ENCODE measurements around the gene SLC35F6. TPM values are rescaled to one million over a fixed set of nuclear protein-coding genes. Genes with fewer than 3 reads are reported as not detected.

Gene SLC35F6
- total and polyA plus RNA-seq, 2 donors (not counting 3 experiments of a cell fraction or from before 2014, with no cell fraction given): 34.6 to 39.8 TPM

GRCh38 chr2:26745609-26746327 lies 18.3 kb upstream of the SLC35F6 start:
- H3K27me3 ChIP-seq (ENCODE audit: control insufficient read depth in 2 of 2, insufficient read depth in 2 of 2, low read length in 2 of 2): no peaks in the 10 kb centered on the region
- no peak overlapping the region for H3K27ac ChIP-seq (ENCODE audit: insufficient read depth, low read depth, low read length)
- no peak overlapping the region for H2AFZ ChIP-seq (ENCODE audit: low read depth, low read length)
- dilution Hi-C loops (cut with MboI; ENCODE audit: extremely low pct_ligation_motif_present, low sequenced_read_pairs) (no loop called here), intact Hi-C loops (cut with micrococcal nuclease) (loop anchor here (1.0 kb wide), 1 partner anchor 140 kb away; no protein-coding TSS in a partner anchor)
- peak; percentile 78 for FAIRE-seq
- no peaks in the 10 kb centered on the region for H3K36me3 ChIP-seq (ENCODE audit: control insufficient read depth in 2 of 2, extremely low read depth in 1 of 2, insufficient read depth in 2 of 2, low read length in 2 of 2)
- H3K4me2 ChIP-seq (ENCODE audit: insufficient read depth, low read length): no peak overlapping the region
- no peaks in the 10 kb centered on the region for H3K4me1 ChIP-seq (ENCODE audit: control insufficient read depth, extremely low read depth, insufficient read depth, low read length)
- no peaks in the 10 kb centered on the region for H3K79me2 ChIP-seq (ENCODE audit: control insufficient read depth, insufficient read depth, low read length)
- no peaks in the 10 kb centered on the region for H3K9me3 ChIP-seq (replicated peaks; ENCODE audit: control insufficient read depth, insufficient read depth, low read length)
- no peak overlapping the region for H3K4me3 ChIP-seq (replicated peaks in 1 of 3; ENCODE audit: insufficient read depth in 1 of 3, low read depth in 1 of 3, low read length in 3 of 3)
- H4K20me1 ChIP-seq (replicated peaks; ENCODE audit: control insufficient read depth, extremely low read depth, insufficient read depth, low read length): no peaks in the 10 kb centered on the region
- CTCF ChIA-PET: interaction anchor here (0.6 to 14.5 kb wide), 30 partner anchors 8 to 275 kb away, joined by 3 to 353 read pairs (median 4); partner anchors contain the start of genes CENPA and KCNK3
- POLR2A ChIA-PET: no interaction called here
- TF ChIP-seq EZH2 (IDR thresholded peaks at IDR 0.05; ENCODE audit: borderline replicate concordance, low read depth, low read length, severe bottlenecking) (no peak), CTCF (IDR thresholded peaks at IDR 0.05; ENCODE audit: extremely low read depth in 1 of 2, insufficient read depth in 1 of 2, low read depth in 1 of 2, low read length in 2 of 2) (peak; percentile 87 to 88)
- H3K9ac ChIP-seq (replicated peaks; ENCODE audit: extremely low read depth, insufficient read depth, low read length): no peak overlapping the region
- H3K9me1 ChIP-seq (replicated peaks; ENCODE audit: control insufficient read depth, extremely low read depth, insufficient read depth, low read length): no peaks in the 10 kb centered on the region
- peak; percentile 69 for DNase-seq (ENCODE audit: low read depth, low spot score)
- no TSS peak for BruUV-seq (replicated peaks)

- Histone ChIP-seq H4K20me1 (replicated peaks; ENCODE audit: control insufficient read depth, extremely low read depth, insufficient read depth, low read length) (no peaks in the 10 kb centered on the region), H3K79me2 (ENCODE audit: control insufficient read depth, insufficient read depth, low read length) (no peaks in the 10 kb centered on the region), H3K9me1 (replicated peaks; ENCODE audit: control insufficient read depth, extremely low read depth, insufficient read depth, low read length) (no peaks in the 10 kb centered on the region), H3K9ac (replicated peaks; ENCODE audit: extremely low read depth, insufficient read depth, low read length) (no peak overlapping the region), H3K9me3 (replicated peaks; ENCODE audit: control insufficient read depth, insufficient read depth, low read length) (no peaks in the 10 kb centered on the region), H3K4me2 (ENCODE audit: insufficient read depth, low read length) (no peak overlapping the region), H3K4me1 (ENCODE audit: control insufficient read depth, extremely low read depth, insufficient read depth, low read length) (no peaks in the 10 kb centered on the region), H3K27me3 (ENCODE audit: control insufficient read depth in 2 of 2, insufficient read depth in 2 of 2, low read length in 2 of 2) (no peaks in the 10 kb centered on the region), H3K4me3 (replicated peaks in 1 of 3; ENCODE audit: insufficient read depth in 1 of 3, low read depth in 1 of 3, low read length in 3 of 3) (no peak overlapping the region), H3K27ac (ENCODE audit: insufficient read depth, low read depth, low read length) (no peak overlapping the region), H3K36me3 (ENCODE audit: control insufficient read depth in 2 of 2, extremely low read depth in 1 of 2, insufficient read depth in 2 of 2, low read length in 2 of 2) (no peaks in the 10 kb centered on the region), H2AFZ (ENCODE audit: low read depth, low read length) (no peak overlapping the region)
- ChIA-PET CTCF (interaction anchor here (0.7 to 14.5 kb wide), 9 partner anchors 14 to 270 kb away, joined by 3 to 353 read pairs (median 10); partner anchors contain the start of gene CENPA), POLR2A (no interaction called here)
- dilution Hi-C loops (cut with MboI; ENCODE audit: extremely low pct_ligation_motif_present, low sequenced_read_pairs): no loop called here
- FAIRE-seq (no peak), DNase-seq (ENCODE audit: low read depth, low spot score) (no peak)
- no peak for TF ChIP-seq MAX (IDR thresholded peaks at IDR 0.05; ENCODE audit: insufficient read depth, insufficient read length)
- no peak for TF ChIP-seq JUN (IDR thresholded peaks at IDR 0.05; ENCODE audit: borderline replicate concordance, insufficient read depth, insufficient read length, low read depth)
- TF ChIP-seq EZH2 (IDR thresholded peaks at IDR 0.05; ENCODE audit: borderline replicate concordance, low read depth, low read length, severe bottlenecking): no peak
- TF ChIP-seq POLR2A (IDR thresholded peaks at IDR 0.05; ENCODE audit: low read depth, low read length): no peak
- no peak for TF ChIP-seq CTCF (IDR thresholded peaks at IDR 0.05; ENCODE audit: extremely low read depth in 1 of 2, insufficient read depth in 1 of 2, low read depth in 1 of 2, low read length in 2 of 2)
- TF ChIP-seq GATA2 (IDR thresholded peaks at IDR 0.05; ENCODE audit: insufficient read depth, insufficient read length, low read depth, low read length): no peak
- TF ChIP-seq POLR2AphosphoS5 (IDR thresholded peaks at IDR 0.05; ENCODE audit: insufficient read depth, low read depth, low read length): no peak
- TF ChIP-seq MYC (IDR thresholded peaks at IDR 0.05; ENCODE audit: low read depth, low read length): no peak
- no peak for TF ChIP-seq FOS (IDR thresholded peaks at IDR 0.05; ENCODE audit: borderline replicate concordance, insufficient read depth, low read length)
- BruUV-seq (replicated peaks): no TSS peak
- intact Hi-C loops (cut with micrococcal nuclease): no loop called here
Observed at GRCh38 chr2:26746934-26747333, 17.1 kb upstream of the SLC35F6 start.

All from endothelial cell of umbilical vein (primary cell).